GM11168 (cell line): ENCODE results near the gene IER3.

Experiments
- in situ Hi-C: fragments of 300-500 bp; cut with MboI; formaldehyde crosslinking; loops from one replicate; pipeline ENCODE4 v1.12.0; 2022; ENCODE audit warnings: low sequenced_read_pairs; ENCODE audit not compliant: unreplicated experiment

IER3 gene

DNA sequence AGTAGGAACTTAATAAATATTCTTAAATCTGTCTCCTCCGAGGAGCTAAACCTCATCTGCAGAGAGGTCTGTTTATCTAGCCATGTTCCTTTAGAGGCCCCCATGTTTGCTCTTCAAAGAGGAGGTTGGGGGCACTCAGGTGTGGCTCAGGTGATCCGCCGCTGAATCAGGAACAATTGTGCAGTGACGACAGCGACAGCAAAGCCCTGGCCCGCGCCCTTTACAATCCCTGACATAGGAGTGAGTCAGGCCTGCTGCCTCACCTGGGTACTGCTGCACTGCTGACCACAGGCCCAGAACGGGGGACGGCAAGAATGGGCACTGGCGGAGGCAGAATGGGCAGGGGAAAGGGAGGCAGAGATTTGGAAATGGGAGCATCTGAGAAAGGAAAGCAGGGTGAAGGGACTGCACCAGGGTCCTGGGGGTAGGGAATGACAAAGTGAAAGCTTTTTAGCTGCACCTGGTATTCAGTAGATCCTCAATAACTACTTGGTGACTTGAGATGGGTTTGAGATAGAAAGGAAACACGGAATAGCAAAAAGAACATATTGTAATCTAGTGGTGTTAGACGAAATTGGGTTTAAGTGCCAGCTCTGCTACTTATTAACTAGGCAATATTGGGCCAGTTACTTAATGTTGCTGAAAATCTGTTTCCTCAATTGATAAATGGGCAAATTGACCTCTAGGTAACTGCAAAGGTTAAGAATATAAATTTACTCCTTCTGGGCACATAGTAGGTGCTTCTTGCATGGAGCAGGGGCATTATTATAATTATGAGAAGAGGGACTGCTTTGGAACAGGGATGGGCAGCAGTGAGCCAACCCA is 5.4 kb upstream of the IER3 start:
- in situ Hi-C loops = no loop called here

DNA sequence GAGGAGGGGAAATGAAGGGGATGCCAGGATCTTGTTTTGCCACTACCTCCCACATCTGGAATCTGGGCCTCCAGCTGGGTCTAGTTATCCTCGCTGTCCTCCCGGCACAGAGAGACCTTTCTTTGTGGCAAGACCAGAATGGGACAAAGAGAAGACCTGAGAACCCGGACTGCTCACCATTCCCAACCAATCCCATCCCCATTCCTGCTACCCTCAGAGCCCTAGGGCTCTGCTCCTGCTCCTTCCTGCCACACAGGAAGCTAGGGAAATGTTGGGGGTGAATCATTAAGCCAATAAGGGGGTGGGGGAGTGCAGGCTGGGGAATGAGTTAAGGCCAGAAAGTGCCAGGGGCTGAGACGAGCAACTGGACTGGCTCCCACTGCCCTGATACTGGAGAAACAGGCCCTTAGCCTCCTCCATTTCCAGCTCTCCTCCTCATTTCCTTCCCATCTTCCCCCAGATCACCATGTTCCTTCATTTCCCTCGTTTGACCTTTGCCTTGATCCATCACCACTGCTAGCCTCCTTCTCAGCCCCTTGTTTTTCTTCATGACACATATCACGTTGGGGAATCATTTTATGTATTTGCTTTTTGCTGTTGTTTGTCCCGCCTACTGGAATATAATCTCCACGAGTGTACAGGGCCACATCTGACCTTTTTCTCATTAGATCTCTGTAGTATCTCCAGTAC is 4.6 kb upstream of the IER3 start:
- in situ Hi-C loops = no loop called here

DNA sequence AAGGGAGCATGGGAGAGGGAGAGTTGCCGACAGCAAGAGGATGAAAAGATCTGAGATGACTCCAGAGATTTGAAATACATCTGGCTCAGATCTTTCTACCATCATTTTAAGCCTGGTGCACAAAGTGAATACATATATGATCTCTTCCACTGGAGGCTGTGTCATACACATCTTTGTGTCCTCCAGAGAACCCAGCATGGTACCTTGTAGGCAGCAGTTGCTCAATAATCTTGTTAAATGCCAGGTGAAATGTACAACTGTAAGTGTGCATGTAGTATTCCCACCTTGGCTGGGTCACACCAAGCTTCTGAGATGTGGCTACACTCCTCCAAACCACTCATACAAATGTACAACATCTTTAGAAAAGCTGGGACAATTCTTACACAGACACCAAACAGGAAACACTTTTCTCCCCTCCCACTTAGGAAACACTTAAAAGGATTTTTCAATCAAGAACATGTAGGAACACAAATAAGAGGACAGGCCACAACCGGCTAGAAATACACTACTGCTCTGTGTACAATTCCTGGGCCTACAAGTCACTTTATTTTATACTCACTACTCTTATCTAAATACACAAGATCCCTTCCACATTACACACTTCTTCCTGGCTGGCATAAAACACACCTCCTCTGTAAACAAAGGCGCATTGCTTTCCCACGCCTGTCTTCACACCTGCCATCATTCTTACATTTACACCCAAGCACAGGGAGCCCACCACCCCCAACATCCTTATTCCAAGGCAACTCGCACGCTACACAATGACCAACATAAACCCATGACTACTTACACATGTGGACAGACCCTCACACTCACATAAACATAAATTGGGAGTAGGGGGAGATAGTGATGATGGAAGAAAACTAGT is 3.8 kb upstream of the IER3 start:
- in situ Hi-C loops = no loop called here

DNA sequence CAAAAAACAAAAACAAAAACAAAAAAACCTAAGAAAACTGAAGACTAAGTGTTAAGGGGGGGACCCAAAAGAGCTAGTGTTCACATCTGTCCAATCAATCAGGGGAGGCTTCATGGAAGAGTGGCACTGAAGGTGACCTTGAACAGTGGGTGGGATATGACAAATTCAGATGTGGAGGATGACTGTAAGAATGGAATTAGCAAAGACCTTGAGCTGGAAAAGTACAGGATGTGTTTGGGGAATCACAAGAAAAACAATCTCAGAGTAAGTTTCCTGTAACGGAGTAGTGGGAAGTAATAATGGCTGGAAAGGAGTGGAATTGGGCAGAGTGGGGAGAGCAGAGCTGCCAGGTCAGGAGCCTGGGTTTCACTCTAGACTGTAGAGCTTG is 2.9 kb upstream of the IER3 start:
- in situ Hi-C loops = no loop called here

DNA sequence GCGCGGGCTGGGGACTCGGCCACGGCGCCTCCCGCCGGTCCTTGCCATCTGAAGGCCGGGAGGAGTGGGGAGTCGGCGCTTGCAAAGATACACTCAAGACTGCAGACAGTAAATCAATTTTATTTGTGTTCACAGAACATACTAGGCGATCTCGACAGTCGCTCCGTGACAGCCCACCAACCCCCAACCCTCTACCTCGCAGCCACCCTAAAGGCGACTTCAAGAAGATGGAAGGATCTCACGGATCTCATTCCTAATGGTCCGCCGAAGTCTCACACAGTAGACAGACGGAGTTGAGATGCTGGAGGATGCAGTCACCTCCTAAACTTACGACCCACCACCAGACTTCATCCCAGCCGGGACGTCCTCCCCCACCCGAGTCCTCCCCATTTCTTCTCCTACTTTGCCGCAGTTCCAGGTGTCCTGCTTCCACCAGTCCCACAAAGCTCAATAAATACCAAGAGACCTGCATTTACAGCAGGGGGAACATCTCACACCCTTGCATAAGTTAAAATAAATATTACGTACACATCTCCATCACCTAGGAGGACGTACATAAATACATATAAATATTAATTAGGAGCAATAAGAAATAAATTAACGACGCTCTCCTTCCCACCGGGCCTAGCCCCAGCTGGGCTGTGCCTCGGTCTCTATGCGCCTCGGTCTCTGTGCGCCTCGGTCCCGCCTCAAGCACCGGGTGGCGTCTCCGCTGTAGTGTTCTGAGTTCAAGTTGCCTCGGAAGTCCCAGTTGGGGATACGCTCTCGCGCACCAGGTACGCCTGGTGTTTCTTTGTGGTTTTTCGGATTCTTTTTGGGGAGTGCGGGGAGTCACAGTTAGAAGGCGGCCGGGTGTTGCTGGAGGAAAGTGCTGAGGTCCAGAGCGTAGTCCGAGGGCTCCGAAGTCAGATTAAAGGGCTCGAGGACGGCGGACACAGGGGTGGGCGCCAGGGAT is 971 bp downstream of the IER3 start:
- in situ Hi-C loops = no loop called here

DNA sequence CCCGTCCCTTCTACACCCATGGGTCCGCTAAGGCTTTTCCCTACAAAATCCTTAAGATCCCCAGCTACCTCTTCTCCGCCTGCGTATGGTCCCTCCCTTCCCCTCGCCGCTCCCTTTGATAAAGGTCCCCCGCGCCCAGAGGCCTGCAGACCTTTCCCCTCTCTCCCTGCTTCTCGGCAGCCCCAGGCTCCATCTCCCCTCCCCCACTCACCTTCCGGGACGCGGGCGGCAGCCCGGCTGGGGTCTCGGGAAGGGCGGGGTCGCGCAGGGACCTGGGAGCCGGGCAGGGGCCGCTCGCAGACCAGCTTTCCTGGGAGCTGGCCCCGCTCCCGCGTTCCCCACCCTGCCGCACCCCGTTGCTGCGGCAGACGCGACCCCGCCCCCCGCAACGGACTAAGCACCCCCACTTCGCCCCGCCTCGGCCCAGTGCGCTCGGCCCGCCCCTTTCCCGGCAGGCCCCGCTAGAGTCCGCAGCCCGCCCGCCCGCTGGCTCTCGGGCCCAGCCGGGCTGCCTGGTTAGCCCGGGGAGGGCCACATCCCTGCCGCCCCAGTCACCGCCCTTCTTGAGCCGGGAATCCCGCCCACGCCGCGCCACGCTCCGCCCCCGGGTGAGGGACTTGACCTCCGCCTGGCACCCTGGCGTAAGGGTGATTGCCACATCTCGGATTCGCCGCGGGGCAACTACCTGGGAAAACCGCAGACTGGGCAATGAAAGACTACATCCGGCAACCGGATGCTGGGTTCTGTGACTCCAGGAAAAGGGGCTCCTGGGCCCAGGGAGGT is 1.8 kb downstream of the IER3 start, which contains the start of gene FLOT1:
Gene FLOT1 (minus strand): TSS at position 372 of the 783 bp plus-strand sequence. CDS start 498 bp downstream, outside the sequence.
- in situ Hi-C loops = no loop called here

DNA sequence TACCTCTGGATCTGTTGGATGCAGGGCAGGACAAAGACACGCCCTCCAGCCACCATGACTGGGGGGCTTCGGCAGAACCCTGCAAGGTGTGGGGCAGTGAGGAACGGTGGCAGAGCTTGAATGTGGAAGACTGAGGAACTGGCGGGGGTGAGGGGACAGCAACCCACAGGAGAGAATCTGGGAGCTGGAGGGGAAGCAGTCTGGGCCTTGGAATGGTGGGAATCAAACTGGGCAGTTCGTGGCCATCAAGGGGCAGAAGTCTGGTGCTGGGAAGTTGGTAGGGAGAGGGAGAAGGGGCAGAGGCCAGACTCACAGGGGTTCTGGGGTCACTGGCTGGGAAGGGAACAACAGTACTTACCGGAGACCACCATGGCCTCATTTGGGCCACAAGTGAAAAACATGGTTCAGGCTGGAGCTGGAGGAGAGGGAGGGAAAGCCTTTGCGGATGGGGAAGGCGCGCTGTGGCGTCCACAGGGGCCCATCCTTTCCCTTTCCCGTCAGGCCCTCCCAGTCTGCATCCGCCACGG is 2.5 kb downstream of the IER3 start:
- in situ Hi-C loops = no loop called here

DNA sequence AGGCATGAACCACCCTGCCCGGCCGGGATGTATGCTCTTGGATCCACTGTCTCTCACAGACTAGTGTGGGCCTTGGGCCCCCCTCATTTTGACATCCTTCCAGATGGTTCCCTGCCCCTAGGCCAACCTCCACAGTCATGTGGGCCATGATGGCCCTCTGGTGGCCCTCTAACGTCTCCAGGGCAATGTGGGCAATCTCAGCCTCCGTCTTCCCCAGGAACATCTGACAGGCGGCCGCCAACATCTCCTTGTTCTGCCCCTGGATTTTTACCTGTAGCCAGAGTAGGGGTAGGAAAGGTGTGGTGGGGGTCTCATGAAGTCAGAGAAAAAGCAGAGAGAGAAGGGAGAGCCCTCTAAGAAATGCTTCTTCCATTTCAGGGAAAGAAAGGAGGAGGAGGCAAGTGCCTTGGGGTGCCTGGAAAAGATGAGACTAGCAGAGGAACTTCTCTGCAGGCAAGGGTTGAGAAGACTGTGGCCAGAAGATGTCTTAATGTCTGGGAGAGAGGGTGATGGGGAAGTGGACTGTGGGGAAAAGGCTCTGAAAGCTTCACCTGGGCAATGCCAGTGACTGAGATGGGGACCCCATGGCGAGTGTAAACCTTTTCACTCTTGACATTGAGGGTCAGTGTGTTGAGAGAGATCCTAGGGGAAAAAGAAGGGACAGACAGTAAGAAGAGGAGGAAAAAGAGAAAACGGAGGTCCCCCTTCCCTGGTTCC is 3.1 kb downstream of the IER3 start:
- in situ Hi-C loops = no loop called here

DNA sequence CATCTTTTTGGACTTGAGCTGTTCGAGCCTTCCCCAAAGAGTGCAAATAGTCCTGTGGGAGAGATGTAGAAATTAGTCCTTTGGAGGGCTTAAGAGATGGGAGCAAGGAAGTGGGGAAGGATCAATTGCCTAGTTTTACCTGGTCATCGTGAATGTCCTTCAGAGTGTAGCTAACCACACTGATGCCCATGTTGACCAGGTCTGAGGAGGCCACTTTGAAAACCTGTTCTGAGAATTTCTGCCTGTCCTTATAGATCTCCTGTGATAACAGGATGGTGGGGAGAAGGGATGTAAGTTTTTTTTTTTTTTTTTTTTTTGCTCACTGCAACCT is 3.8 kb downstream of the IER3 start:
- in situ Hi-C loops = no loop called here

DNA sequence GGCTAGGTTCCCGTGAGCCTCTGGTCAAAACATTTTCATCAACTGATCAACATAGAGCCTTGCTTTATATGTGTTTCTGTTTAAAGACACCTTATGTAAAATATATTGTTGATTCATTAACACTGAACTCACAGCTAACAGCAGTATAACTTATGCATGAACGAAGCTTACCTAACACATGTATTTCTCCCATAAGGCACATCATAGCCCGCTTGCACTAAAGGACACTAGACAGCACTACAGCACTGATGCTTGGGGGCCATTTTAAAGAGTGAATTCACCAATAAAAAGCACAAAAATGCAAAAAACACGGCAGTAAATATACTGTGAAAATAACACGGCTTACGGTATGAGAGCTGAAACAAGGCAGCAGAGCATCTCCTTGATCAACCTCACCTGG is 5.8 kb downstream of the IER3 start:
- in situ Hi-C loops = loop anchor here (5.0 kb wide), 1 partner anchor 79 kb away; no protein-coding TSS in a partner anchor

DNA sequence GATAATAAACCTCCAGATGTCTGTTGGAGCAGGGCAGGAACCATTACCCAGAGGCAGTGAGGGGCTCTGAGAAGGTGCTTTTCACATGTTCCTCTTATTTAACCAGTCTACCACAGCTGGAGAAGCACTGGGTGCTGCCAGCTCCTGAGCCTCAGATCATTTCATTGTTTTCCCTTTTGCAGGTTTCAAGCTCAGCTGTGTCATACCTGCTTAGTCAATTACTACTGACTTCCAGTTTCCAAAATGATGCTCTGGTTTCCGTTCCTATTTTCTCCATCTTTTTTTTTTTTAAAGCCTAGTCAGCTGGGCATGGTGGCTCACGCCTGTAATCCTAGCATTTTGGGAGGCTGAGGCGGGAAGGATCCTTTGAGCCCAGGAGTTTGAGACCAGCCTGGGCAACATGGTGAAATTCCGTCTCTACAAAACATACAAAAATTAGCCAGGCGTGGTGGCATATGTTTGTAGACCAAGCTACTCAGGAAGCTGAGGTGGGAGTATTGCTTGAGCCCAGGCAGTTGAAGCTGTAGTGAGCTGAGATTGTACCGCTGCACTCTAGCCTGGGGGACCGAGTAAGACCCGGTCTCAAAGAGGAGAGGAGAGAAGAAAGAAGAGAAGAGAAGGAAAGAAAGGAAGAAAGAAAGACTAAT is 8.6 kb downstream of the IER3 start:
- in situ Hi-C loops = loop anchor here (5.0 kb wide), 1 partner anchor 82 kb away; no protein-coding TSS in a partner anchor

DNA sequence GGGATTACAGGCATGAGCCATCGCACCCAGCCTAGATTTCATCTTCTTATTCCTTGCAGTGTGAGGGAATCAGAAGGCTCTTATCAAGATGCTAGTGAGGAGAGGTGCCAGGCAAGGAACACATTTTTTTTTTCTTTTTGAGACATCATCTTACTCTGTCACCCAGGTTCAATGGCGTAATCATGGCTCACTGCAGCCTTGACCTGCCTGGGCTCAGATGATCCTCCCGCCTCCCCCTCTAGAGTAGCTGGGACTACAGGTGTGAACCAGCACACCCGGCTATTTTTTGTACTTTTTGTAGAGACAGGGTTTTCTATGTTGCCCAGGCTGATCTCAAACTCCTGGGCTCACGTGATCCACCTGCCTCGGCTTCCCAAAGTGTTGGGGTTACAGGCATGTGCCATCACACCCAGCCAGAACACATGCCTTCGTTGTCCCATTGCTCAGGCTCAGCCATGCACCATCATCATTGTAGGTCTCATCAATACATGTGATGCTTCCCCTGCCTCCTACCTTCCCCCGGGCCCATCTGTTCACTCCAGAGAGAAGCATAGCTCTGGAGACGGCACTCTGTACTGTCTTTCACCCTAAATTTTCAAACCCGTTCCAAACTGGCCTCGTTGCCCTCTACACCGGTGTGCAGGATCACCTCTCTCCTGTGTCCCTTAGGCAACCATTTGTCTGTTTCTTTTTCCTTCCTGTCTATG is 12.0 kb downstream of the IER3 start:
- in situ Hi-C loops = no loop called here

DNA sequence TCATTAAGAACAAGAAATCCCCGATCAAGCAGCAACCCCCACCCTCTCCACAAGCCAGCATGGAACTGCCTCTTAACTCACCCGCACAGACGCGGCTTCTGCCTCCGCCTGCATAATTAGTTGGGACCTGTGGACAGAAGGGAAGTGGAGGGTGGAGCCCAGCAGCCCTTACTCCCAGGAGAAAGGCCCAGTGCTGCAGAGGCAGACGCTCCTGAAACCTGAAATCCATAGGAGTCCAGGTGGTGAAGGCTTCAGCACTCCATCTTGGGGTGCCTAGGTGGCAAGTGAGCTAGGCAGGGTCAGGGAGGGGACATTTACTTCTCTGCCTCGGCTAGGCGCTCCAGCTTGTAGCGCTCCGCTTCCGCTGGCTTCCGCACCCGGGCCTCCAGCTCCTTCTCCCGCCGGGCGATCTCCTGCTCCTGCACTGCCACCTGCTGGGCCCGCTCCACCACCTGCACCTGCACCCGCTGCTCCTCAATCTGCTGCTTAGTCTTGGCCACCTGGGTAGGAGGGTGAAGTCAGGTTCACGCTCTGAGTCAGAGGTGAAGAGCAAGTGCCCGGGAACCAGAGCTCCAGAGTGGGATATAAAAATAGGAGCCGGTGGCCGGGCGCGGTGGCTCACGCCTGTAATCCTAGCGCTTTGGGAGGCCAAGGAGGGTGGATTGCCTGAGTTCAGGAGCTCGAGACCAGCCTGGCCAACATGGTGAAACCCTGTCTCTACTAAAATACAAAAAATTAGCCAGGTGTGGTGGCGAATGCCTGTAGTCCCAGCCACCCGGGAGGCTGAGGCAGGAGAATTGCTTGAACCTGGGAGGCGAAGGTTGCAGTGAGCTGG is 13.5 kb downstream of the IER3 start:
- in situ Hi-C loops = no loop called here

DNA sequence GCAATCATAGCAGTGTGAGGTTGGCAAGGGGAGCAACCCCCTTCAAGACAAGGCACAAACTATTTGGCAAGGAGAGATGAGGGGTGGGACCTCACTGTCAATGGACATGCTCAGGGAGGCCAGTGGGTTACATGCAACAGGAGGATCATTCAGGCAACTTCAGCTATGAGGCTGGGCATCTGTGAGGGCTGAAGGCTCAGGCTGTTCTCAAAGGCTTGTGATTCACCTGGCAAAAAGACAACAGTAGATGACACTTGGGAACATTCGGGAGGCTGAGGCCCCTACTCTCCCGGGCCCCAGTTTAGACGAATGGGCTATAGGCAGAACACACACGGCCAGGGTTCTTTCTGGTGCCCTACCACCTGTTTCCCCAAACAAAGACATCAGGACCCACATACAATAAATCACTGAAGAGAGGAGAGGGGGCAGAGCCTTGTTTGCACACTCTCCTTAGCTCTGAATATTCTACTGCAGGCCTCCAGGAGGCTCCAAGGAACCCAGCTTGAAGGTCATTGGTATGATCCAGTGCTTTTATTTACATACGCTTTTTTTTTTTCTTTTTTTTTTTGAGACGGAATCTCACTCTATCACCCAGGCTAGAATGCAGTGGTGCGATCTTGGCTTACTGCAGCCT is 16.3 kb downstream of the IER3 start:
- in situ Hi-C loops = no loop called here

DNA sequence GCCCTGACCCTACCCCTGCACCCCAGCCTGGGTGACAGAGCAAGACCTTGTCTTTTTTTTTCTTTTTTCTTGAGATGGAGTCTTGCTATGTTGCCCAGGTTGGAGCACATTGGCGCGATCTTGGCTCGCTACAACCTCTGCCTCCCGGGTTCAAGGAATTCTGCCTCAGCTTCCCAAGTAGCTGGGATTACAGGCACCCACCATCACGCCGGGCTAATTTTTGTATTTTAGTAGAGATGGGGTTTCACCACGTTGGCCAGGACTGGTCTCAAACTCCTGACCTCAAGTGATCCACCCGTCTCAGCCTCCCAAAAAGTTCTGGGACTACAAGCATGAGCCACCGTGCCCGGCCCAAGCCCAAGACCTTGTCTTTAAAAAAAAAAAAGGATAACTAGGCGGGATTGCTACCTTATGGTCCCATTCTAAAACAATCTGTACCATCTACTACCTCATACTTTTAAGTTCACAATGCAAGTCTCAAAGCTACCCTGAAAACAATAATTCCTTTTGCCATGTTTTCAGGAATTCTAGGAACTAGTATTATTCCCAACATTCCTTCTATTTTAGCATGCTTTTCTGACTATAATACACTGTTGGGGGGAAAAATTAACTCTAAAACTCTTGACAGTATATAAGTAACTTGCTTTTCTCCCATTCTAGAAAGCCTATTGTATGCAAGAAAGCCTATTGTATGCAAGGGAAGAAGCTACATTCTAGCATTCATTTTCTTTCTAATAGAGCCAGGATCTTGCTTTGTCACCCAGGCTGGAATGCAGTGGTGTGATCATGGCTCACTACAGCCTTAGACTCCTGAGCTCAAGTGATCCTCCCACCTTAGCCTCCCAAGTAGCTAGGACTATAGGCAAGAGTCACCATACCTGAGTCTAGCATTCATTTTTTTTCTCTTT is 17.6 kb downstream of the IER3 start:
- in situ Hi-C loops = no loop called here
